Measurements from ENCODE around the gene TREM1. TPM values are rescaled to one million over a fixed set of nuclear protein-coding genes. Genes with fewer than 3 reads are reported as not detected.
"Not testable (repeated sequence)": the region's sequence is repeated elsewhere in the genome, so short reads cannot be mapped to it uniquely, and the experiment has no call there.

TREM1 gene
- total and polyA plus RNA-seq, 5 donors: 0.46 to 2.3 (median 1.1) TPM

- DNase-seq (no peak), ATAC-seq (no peak)
- no peak overlapping the region for H3K4me3 ChIP-seq (ENCODE audit: low read length)
- intact Hi-C loops (cut with DNase I): no loop called here
- H3K9me3 ChIP-seq (ENCODE audit: control insufficient read depth, low read length): no peaks in the 10 kb centered on the region
- no peak overlapping the region for H3K27ac ChIP-seq (ENCODE audit: low read length)
- no peaks in the 10 kb centered on the region for H3K4me1 ChIP-seq (ENCODE audit: control insufficient read depth, insufficient read depth, low read length)
- no peaks in the 10 kb centered on the region for H3K27me3 ChIP-seq (ENCODE audit: control insufficient read depth, insufficient read depth)
- 96% methylated on average over 1 of the region's 1 CpG for WGBS
These were observed 30.1 kb downstream of the TREM1 start for GRCh38 chr6:41256383-41256782.

GRCh38 chr6:41255638-41256246 lies 30.7 kb downstream of the TREM1 start:
- ATAC-seq (no peak), DNase-seq (no peak)
- no peaks in the 10 kb centered on the region for H3K27me3 ChIP-seq (ENCODE audit: control insufficient read depth, insufficient read depth)
- no peaks in the 10 kb centered on the region for H3K4me1 ChIP-seq (ENCODE audit: control insufficient read depth, insufficient read depth, low read length)
- H3K27ac ChIP-seq (ENCODE audit: low read length): no peak overlapping the region
- no peaks in the 10 kb centered on the region for H3K9me3 ChIP-seq (ENCODE audit: control insufficient read depth, low read length)
- 76% methylated on average over 5 of the region's 5 CpGs for WGBS
- intact Hi-C loops (cut with DNase I): no loop called here
- H3K4me3 ChIP-seq (ENCODE audit: low read length): no peak overlapping the region

GRCh38 chr6:41255110-41255509 lies 31.4 kb downstream of the TREM1 start:
- intact Hi-C loops (cut with DNase I): no loop called here
- H3K4me3 ChIP-seq (ENCODE audit: low read length): no peak overlapping the region
- DNase-seq (no peak), ATAC-seq (no peak)
- H3K9me3 ChIP-seq (ENCODE audit: control insufficient read depth, low read length): no peaks in the 10 kb centered on the region
- H3K27me3 ChIP-seq (ENCODE audit: control insufficient read depth, insufficient read depth): no peaks in the 10 kb centered on the region
- no peak overlapping the region for H3K27ac ChIP-seq (ENCODE audit: low read length)
- H3K4me1 ChIP-seq (ENCODE audit: control insufficient read depth, insufficient read depth, low read length): no peaks in the 10 kb centered on the region

GRCh38 chr6:41252401-41253169 lies 33.9 kb downstream of the TREM1 start:
- WGBS: 48% methylated on average over 3 of the region's 3 CpGs
- ATAC-seq (no peak), DNase-seq (no peak)
- Histone ChIP-seq H3K27ac (ENCODE audit: low read length) (no peak overlapping the region), H3K27me3 (ENCODE audit: control insufficient read depth, insufficient read depth) (no peaks in the 10 kb centered on the region), H3K4me3 (ENCODE audit: low read length) (no peak overlapping the region), H3K9me3 (ENCODE audit: control insufficient read depth, low read length) (no peaks in the 10 kb centered on the region), H3K4me1 (ENCODE audit: control insufficient read depth, insufficient read depth, low read length) (no peaks in the 10 kb centered on the region)
- intact Hi-C loops (cut with DNase I): no loop called here

- Histone ChIP-seq H3K4me3 (ENCODE audit: low read length) (no peak overlapping the region), H3K4me1 (ENCODE audit: control insufficient read depth, insufficient read depth, low read length) (no peaks in the 10 kb centered on the region), H3K9me3 (ENCODE audit: control insufficient read depth, low read length) (no peaks in the 10 kb centered on the region), H3K27ac (ENCODE audit: low read length) (no peak overlapping the region), H3K27me3 (ENCODE audit: control insufficient read depth, insufficient read depth) (no peaks in the 10 kb centered on the region)
- intact Hi-C loops (cut with DNase I): no loop called here
- 75% methylated on average over 7 of the region's 7 CpGs for WGBS
- no peak for DNase-seq
- ATAC-seq: no peak
These were observed 38.4 kb downstream of the TREM1 start for GRCh38 chr6:41247882-41248705.

GRCh38 chr6:41247288-41247865 lies 39.1 kb downstream of the TREM1 start:
- intact Hi-C loops (cut with DNase I): no loop called here
- no peaks in the 10 kb centered on the region for H3K27me3 ChIP-seq (ENCODE audit: control insufficient read depth, insufficient read depth)
- no peak overlapping the region for H3K4me3 ChIP-seq (ENCODE audit: low read length)
- ATAC-seq: no peak
- H3K9me3 ChIP-seq (ENCODE audit: control insufficient read depth, low read length): no peaks in the 10 kb centered on the region
- WGBS: 71% methylated on average over 9 of the region's 9 CpGs
- DNase-seq: no peak
- no peaks in the 10 kb centered on the region for H3K4me1 ChIP-seq (ENCODE audit: control insufficient read depth, insufficient read depth, low read length)
- no peak overlapping the region for H3K27ac ChIP-seq (ENCODE audit: low read length)

GRCh38 chr6:41246529-41246928 lies 40.0 kb downstream of the TREM1 start:
- 95% methylated on average over 3 of the region's 4 CpGs for WGBS
- H3K4me1 ChIP-seq (ENCODE audit: control insufficient read depth, insufficient read depth, low read length); H3K9me3 ChIP-seq (ENCODE audit: control insufficient read depth, low read length); intact Hi-C loops (cut with DNase I); ATAC-seq; DNase-seq; H3K27ac ChIP-seq (ENCODE audit: low read length); H3K27me3 ChIP-seq (ENCODE audit: control insufficient read depth, insufficient read depth); H3K4me3 ChIP-seq (ENCODE audit: low read length): not testable (repeated sequence)

GRCh38 chr6:41239467-41240159 lies 46.9 kb downstream of the TREM1 start:
- H3K27ac ChIP-seq (ENCODE audit: low read length): no peak overlapping the region
- no peak for DNase-seq
- no peaks in the 10 kb centered on the region for H3K27me3 ChIP-seq (ENCODE audit: control insufficient read depth, insufficient read depth)
- WGBS: 10% methylated on average over 22 of the region's 22 CpGs
- intact Hi-C loops (cut with DNase I): no loop called here
- no peaks in the 10 kb centered on the region for H3K4me1 ChIP-seq (ENCODE audit: control insufficient read depth, insufficient read depth, low read length)
- no peaks in the 10 kb centered on the region for H3K9me3 ChIP-seq (ENCODE audit: control insufficient read depth, low read length)
- ATAC-seq: no peak
- no peak overlapping the region for H3K4me3 ChIP-seq (ENCODE audit: low read length)

- Histone ChIP-seq H3K27ac (ENCODE audit: low read length) (no peak overlapping the region), H3K4me1 (ENCODE audit: control insufficient read depth, insufficient read depth, low read length) (no peaks in the 10 kb centered on the region), H3K27me3 (ENCODE audit: control insufficient read depth, insufficient read depth) (no peaks in the 10 kb centered on the region), H3K9me3 (ENCODE audit: control insufficient read depth, low read length) (no peaks in the 10 kb centered on the region), H3K4me3 (ENCODE audit: low read length) (no peak overlapping the region)
- 70% methylated on average over 5 of the region's 5 CpGs for WGBS
- intact Hi-C loops (cut with DNase I): no loop called here
- ATAC-seq (no peak), DNase-seq (no peak)
These were observed 49.4 kb downstream of the TREM1 start for GRCh38 chr6:41237128-41237527.

GRCh38 chr6:41236276-41236675 lies 50.2 kb downstream of the TREM1 start:
- intact Hi-C loops (cut with DNase I): no loop called here
- DNase-seq: no peak
- WGBS: 78% methylated on average over 4 of the region's 4 CpGs

More at GRCh38 chr6:41236276-41236675, 50.2 kb downstream of the TREM1 start:
- Histone ChIP-seq H3K4me3 (ENCODE audit: low read length) (no peak overlapping the region), H3K27ac (ENCODE audit: low read length) (no peak overlapping the region), H3K9me3 (ENCODE audit: control insufficient read depth, low read length) (no peaks in the 10 kb centered on the region), H3K4me1 (ENCODE audit: control insufficient read depth, insufficient read depth, low read length) (no peaks in the 10 kb centered on the region), H3K27me3 (ENCODE audit: control insufficient read depth, insufficient read depth) (no peaks in the 10 kb centered on the region)
- no peak for ATAC-seq

All from right cardiac atrium (tissue), 5 donors.